Endothelial cell (in vitro differentiated cells): ENCODE measurements around the gene WFDC10B. TPM values are rescaled to one million over a fixed set of nuclear protein-coding genes. Genes with fewer than 3 reads are reported as not detected.
"Not testable (repeated sequence)": the region's sequence is repeated elsewhere in the genome, so short reads cannot be mapped to it uniquely, and the experiment has no call there.

Experiments used
- DNase-seq: peaks from one replicate; pipeline ENCODE4 v3.0.0; 2021; ENCODE audit warnings: low spot score
- H3K27ac Mint-ChIP-seq: one replicate; pipeline ENCODE4 v1.8.0; 2021; ENCODE audit warnings: mixed read lengths, inconsistent platforms; ENCODE audit not compliant: unreplicated experiment
- H3K27me3 Mint-ChIP-seq: one replicate; pipeline ENCODE4 v1.8.0; 2021; ENCODE audit warnings: mild to moderate bottlenecking, moderate library complexity, mixed read lengths, inconsistent platforms; ENCODE audit not compliant: unreplicated experiment
- H3K36me3 Mint-ChIP-seq: one replicate; pipeline ENCODE4 v1.8.0; 2021; ENCODE audit warnings: mild to moderate bottlenecking, low read depth, mixed read lengths, inconsistent platforms; ENCODE audit not compliant: unreplicated experiment
- H3K4me1 Mint-ChIP-seq: one replicate; pipeline ENCODE4 v1.8.0; 2021; ENCODE audit warnings: mild to moderate bottlenecking, mixed read lengths, inconsistent platforms; ENCODE audit not compliant: unreplicated experiment
- H3K4me3 Mint-ChIP-seq: one replicate; pipeline ENCODE4 v1.8.0; 2021; ENCODE audit warnings: mild to moderate bottlenecking, mixed read lengths, inconsistent platforms; ENCODE audit not compliant: unreplicated experiment
- H3K9me3 Mint-ChIP-seq: one replicate; pipeline ENCODE4 v1.8.0; 2021; ENCODE audit warnings: mixed read lengths, inconsistent platforms; ENCODE audit not compliant: unreplicated experiment
- total RNA-seq: library from RNA; stranded (reverse); fragmentation: NEBNext Ultra II Directional; extraction: Animal tissue kit (Norgen Biotek cat#: 25700); gene quantifications from one replicate; pipeline ENCODE4 v1.2.1, GENCODE V29; 2021; ENCODE audit not compliant: unreplicated experiment
- TF ChIP-seq, protein P1 (sequence below): fragments of 200-600 bp; sonication (generic); IDR thresholded peaks from one replicate; pipeline ENCODE4 v1.5.0; 2021; ENCODE audit warnings: antibody characterized with exemption; ENCODE audit not compliant: unreplicated experiment

The WFDC10B gene
- total RNA-seq, 1 donor from 2014 or later: not detected

DNA sequence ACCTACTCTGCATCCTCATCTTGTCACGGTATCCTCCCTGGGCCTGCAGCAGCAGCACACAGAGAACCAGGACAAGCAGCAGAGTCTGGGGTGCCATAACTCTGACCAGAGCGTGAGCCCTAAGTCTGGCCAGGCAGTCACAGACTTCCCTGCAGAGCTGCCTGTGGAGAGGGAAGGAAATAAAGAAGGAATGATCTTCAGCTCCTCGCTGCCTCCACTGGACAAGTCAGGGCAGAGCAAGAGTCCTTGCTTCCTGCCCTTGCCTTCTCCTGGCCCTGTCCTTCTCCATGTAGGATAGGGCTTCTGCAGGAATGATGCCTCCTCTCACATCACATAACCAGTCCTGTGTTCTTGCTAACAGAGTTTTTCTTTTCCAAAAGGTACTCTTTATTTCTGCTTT, 18.9 kb downstream of the WFDC10B start:
- H3K27me3 Mint-ChIP-seq: peaks cover 1% of the 10 kb centered on the region
- H3K9me3 Mint-ChIP-seq: no peaks in the 10 kb centered on the region
- H3K36me3 Mint-ChIP-seq: no peaks in the 10 kb centered on the region
- H3K4me1 Mint-ChIP-seq: no peaks in the 10 kb centered on the region
- TF ChIP-seq, protein P1, sequence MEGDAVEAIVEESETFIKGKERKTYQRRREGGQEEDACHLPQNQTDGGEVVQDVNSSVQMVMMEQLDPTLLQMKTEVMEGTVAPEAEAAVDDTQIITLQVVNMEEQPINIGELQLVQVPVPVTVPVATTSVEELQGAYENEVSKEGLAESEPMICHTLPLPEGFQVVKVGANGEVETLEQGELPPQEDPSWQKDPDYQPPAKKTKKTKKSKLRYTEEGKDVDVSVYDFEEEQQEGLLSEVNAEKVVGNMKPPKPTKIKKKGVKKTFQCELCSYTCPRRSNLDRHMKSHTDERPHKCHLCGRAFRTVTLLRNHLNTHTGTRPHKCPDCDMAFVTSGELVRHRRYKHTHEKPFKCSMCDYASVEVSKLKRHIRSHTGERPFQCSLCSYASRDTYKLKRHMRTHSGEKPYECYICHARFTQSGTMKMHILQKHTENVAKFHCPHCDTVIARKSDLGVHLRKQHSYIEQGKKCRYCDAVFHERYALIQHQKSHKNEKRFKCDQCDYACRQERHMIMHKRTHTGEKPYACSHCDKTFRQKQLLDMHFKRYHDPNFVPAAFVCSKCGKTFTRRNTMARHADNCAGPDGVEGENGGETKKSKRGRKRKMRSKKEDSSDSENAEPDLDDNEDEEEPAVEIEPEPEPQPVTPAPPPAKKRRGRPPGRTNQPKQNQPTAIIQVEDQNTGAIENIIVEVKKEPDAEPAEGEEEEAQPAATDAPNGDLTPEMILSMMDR: no peak
- no peak overlapping the region for H3K4me3 Mint-ChIP-seq
- DNase-seq: peak; percentile 9
- H3K27ac Mint-ChIP-seq: no peak overlapping the region

DNA sequence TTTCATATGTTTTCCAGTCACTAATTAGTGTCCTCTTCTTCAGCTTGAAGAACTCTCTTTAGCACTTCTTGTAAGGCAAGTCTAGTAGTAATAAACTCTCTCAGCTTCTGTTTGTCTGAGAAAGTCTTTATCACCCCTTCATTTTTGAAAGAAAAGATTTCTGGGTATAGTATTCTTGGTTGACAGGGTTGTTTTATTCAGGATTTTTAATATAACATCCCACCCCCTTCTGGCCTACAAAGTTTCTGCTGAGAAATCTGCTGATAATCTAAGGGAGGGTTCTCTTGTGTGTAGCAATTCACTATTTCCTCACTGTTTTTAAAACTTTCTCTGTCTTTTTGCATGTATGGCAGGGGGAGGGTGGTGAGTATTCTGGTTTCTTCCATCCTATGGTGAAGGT, 25.2 kb downstream of the WFDC10B start:
- TF ChIP-seq, protein P1: no peak
- DNase-seq: no peak
- H3K27ac Mint-ChIP-seq: no peak overlapping the region
- peaks cover 4% of the 10 kb centered on the region for H3K27me3 Mint-ChIP-seq
- H3K4me1 Mint-ChIP-seq: no peaks in the 10 kb centered on the region
- no peak overlapping the region for H3K4me3 Mint-ChIP-seq
- no peaks in the 10 kb centered on the region for H3K9me3 Mint-ChIP-seq
- H3K36me3 Mint-ChIP-seq: no peaks in the 10 kb centered on the region

- no peak overlapping the region for H3K4me3 Mint-ChIP-seq
- H3K27ac Mint-ChIP-seq: no peak overlapping the region
These were observed 32.1 kb downstream of the WFDC10B start for GRCh38 chr20:45672765-45673164.

GRCh38 chr20:45670139-45670538, 34.7 kb downstream of the WFDC10B start, which contains the start of gene WFDC11:
Gene WFDC11 (minus strand): TSS chr20:45670239. CDS start chr20:45650600, 19,639 bp downstream.
- H3K36me3 Mint-ChIP-seq: peaks cover 3% of the 10 kb centered on the region
- H3K27ac Mint-ChIP-seq: no peak within 1 kb of the TSS
- no peak for DNase-seq
- H3K27me3 Mint-ChIP-seq: no peaks in the 10 kb centered on the region
- no peak within 1 kb of the TSS for H3K4me3 Mint-ChIP-seq
- no peaks in the 10 kb centered on the region for H3K4me1 Mint-ChIP-seq
- TF ChIP-seq, protein P1: no peak
- no peaks in the 10 kb centered on the region for H3K9me3 Mint-ChIP-seq

More at GRCh38 chr20:45672765-45673164, 32.1 kb downstream of the WFDC10B start:
- TF ChIP-seq, protein P1: no peak
- Mint-ChIP-seq H3K9me3 (no peaks in the 10 kb centered on the region), H3K36me3 (no peaks in the 10 kb centered on the region), H3K4me1 (no peaks in the 10 kb centered on the region), H3K27me3 (no peaks in the 10 kb centered on the region)
- no peak for DNase-seq

- not testable (repeated sequence) for H3K4me3 Mint-ChIP-seq, H3K27ac Mint-ChIP-seq, DNase-seq, H3K27me3 Mint-ChIP-seq, H3K36me3 Mint-ChIP-seq, H3K9me3 Mint-ChIP-seq
- peaks cover 18% of the 10 kb centered on the region for H3K4me1 Mint-ChIP-seq
These were observed 47.8 kb downstream of the WFDC10B start for GRCh38 chr20:45657038-45657437.

GRCh38 chr20:45651726-45652125, 53.1 kb downstream of the WFDC10B start:
- H3K9me3 Mint-ChIP-seq: not testable (repeated sequence)

More at GRCh38 chr20:45651726-45652125, 53.1 kb downstream of the WFDC10B start:
- H3K27ac Mint-ChIP-seq, H3K36me3 Mint-ChIP-seq, H3K27me3 Mint-ChIP-seq, H3K4me3 Mint-ChIP-seq, DNase-seq: not testable (repeated sequence)
- peaks cover 18% of the 10 kb centered on the region for H3K4me1 Mint-ChIP-seq
